ENCODE measurements around the gene PACS1.

The PACS1 gene

DNA sequence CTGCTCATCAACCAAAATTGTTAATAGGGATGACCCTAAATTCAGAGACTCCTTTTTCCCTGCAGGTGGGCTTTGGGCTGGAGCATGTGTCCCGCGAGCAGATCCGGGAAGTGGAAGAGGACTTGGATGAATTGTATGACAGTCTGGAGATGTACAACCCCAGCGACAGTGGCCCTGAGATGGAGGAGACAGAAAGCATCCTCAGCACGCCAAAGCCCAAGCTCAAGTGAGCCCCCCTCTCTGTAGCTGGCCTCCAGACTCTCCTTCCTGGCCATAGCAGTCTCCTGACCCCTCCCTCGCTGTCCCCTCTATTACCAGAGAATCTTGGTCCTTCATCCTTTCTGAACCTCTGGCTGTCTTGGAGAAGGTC is 150.5 kb downstream of the PACS1 start:
- no peaks in the 10 kb centered on the region for H3K4me1 ChIP-seq
- in situ Hi-C loops (cut with MboI; ENCODE audit: low sequenced_read_pairs) = no loop called here
- no peak for DNase-seq (ENCODE audit: low spot score in 2 of 2)
- no peaks in the 10 kb centered on the region for H3K9me3 ChIP-seq
- H3K36me3 ChIP-seq (replicated peaks) = no peaks in the 10 kb centered on the region; the same call in 1 of the 2 replicates
- H3K27me3 ChIP-seq (ENCODE audit: low read depth) = no peaks in the 10 kb centered on the region
- no peak overlapping the region for H3K4me3 ChIP-seq

DNA sequence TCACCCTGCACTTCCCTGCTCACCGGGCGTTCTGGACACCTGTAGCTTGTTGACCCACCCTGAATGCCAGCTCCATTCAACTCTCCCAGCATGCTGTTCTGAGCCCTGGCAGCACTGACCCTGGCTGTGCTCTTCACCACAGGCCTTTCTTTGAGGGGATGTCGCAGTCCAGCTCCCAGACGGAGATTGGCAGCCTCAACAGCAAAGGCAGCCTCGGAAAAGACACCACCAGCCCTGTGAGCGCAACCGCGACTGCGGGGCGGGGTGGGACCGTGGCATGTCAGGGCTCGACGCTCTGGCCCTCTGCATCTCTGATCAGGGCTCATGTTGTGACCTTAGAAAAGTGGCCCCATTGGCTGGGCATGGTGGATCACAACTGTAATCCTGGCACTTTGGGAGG is 150.9 kb downstream of the PACS1 start:
- Histone ChIP-seq H3K27me3 (ENCODE audit: low read depth) (no peaks in the 10 kb centered on the region), H3K36me3 (replicated peaks) (no peaks in the 10 kb centered on the region; the same call in 1 of the 2 replicates), H3K4me3 (no peak overlapping the region), H3K9me3 (no peaks in the 10 kb centered on the region), H3K4me1 (no peaks in the 10 kb centered on the region)
- peak in 1 of 2 experiments; percentile 0 for DNase-seq (ENCODE audit: low spot score in 2 of 2)
- in situ Hi-C loops (cut with MboI; ENCODE audit: low sequenced_read_pairs) = no loop called here

DNA sequence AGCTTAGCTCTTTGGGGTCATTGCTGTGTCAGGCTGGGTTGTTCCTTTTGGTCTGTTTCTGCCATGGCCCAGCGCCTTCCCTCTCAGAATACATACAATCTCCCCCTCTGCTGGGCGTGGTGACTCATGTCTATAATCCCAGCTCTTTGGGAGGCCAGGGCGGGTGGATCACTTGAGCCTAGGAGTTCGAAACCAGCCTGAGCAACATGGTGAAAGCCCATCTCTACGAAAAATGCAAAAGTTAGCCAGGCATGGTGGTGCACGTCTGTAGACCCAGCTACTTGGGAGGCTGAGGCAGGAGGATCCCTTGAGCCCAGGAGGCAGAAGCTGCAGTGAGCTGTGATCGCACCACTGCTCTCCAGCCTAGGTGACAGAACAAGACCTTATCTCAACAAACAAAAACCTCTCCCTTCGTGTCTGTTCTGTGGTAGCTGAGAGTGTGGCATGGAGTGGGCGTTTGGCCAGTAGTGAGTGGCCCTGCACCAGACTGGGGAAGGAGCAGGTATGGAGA is 151.7 kb downstream of the PACS1 start:
- Histone ChIP-seq H3K27me3 (ENCODE audit: low read depth) (no peaks in the 10 kb centered on the region), H3K9me3 (no peaks in the 10 kb centered on the region), H3K36me3 (replicated peaks) (no peaks in the 10 kb centered on the region; the same call in 1 of the 2 replicates), H3K4me3 (no peak overlapping the region), H3K4me1 (no peaks in the 10 kb centered on the region)
- in situ Hi-C loops (cut with MboI; ENCODE audit: low sequenced_read_pairs) = no loop called here
- no peak for DNase-seq (ENCODE audit: low spot score in 2 of 2)

DNA sequence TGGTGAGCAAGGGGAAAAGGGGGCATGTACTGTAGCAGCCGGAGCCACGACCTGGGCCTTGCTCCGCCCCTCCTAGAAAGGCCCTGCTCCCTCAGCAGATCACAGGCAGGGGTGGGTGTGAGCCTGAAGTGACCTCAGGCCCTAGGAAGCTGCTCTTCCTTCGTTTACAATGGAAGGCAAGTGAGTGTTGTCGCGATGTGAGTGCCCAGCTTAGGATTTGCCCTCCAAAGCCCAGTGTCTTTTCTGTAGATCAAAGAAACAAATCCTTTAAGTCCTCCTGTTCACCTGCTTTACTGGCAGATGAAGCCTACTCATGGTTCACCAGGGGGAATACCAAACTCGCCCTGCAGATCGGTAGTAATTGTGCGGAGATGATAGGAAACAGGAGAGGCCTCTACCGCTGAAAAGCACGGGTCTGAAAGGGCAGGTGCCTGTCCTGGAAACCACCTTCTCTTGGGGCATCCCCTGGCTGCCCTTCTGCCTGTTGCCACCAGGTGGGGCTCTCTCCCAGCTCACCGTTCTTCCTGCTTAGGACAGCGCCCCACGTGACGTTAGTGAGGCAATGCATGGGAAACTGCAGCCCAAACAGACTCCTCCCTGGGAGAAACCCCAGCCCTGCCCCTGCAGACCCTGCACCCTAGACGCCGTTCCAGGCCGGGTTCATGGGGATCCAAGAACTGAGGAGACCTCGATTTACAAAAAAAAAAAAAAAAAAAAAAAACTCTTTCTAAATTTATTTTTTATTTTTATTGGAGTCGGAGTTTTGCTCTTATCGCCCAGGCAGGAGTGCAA is 152.5 kb downstream of the PACS1 start:
- Histone ChIP-seq H3K4me1 (no peaks in the 10 kb centered on the region), H3K4me3 (no peak overlapping the region), H3K27me3 (ENCODE audit: low read depth) (no peaks in the 10 kb centered on the region), H3K36me3 (replicated peaks) (peaks cover 3% of the 10 kb centered on the region; the same call in 1 of the 2 replicates), H3K9me3 (no peaks in the 10 kb centered on the region)
- DNase-seq (ENCODE audit: low spot score in 2 of 2) = peak; percentile 77 to 93
- in situ Hi-C loops (cut with MboI; ENCODE audit: low sequenced_read_pairs) = no loop called here

DNA sequence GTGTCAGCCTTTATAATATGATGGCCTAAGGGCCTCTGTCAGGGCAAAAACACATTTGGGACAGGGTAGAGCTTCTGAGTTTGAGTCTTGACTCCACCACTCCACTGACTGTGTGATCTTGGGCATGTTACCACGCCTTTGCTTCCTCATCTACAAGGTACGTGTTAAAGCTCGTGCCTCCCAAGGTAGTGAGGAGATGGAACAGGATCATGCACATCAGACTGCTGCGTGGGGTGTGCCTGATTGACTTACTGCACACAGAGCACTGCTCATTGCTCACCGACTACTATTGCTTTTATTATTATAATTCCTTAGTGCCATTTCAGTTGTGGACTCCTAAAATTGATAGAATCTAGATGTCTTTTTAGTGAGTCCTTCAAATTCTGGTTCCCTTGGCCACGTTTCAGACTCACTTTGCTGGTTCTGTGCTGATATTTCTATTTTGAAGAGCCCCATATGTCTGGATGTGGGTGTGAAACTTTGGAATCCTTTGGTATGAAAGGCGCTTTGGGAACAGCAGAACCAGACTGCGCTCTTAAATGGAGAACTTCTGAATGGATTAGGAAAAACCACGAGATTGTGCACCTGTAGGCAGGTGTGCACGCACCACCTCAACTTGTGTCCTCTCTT is 154.3 kb downstream of the PACS1 start:
- in situ Hi-C loops (cut with MboI; ENCODE audit: low sequenced_read_pairs) = no loop called here
- DNase-seq (ENCODE audit: low spot score in 2 of 2) = no peak
- H3K4me3 ChIP-seq = no peak overlapping the region
- no peaks in the 10 kb centered on the region for H3K4me1 ChIP-seq
- no peaks in the 10 kb centered on the region for H3K27me3 ChIP-seq (ENCODE audit: low read depth)
- peaks cover 4% of the 10 kb centered on the region for H3K36me3 ChIP-seq (replicated peaks)
- no peaks in the 10 kb centered on the region for H3K9me3 ChIP-seq

DNA sequence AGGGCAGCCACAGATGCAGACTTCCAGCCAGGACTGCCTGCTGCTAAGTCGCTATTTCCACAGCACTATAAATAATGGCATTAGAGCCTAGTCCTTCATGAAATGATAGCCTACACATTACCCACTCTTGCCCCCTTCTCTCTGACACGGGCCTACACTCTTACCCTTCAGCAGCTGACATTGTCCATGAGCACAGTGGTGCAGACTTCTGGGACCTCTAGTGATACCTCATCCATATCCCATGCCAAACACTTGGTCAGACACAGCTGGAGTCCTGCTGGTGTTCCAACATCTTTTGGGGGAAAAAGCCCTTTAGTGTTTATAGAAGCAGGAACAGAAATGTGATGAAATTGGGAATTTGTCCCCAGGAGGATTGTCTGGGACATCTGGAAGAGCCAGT is 155.0 kb downstream of the PACS1 start:
- Histone ChIP-seq H3K4me1 (no peaks in the 10 kb centered on the region), H3K4me3 (no peak overlapping the region), H3K36me3 (replicated peaks) (peaks cover 4% of the 10 kb centered on the region), H3K9me3 (no peaks in the 10 kb centered on the region), H3K27me3 (ENCODE audit: low read depth) (no peaks in the 10 kb centered on the region)
- in situ Hi-C loops (cut with MboI; ENCODE audit: low sequenced_read_pairs) = no loop called here
- no peak for DNase-seq (ENCODE audit: low spot score in 2 of 2)

DNA sequence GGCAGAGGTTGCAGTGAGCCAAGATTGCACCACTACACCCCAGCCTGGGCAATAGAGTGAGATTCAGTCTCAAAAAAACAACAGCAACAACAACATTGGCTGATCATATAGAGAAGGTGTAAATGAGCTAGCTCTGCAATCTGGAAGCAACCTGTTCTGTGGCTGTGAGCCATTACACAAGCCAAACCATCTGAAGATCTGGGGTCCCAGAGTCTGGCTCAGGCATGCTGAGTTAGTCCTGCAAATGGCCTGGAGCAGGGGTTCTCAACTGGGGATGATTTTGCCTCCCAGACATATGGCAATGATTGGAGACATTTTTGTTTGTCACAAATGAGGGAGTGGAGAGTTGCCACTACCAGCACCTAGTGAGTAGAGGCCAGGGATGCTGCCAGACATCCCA is 156.0 kb downstream of the PACS1 start:
- Histone ChIP-seq H3K9me3 (no peaks in the 10 kb centered on the region), H3K27me3 (ENCODE audit: low read depth) (no peaks in the 10 kb centered on the region), H3K36me3 (replicated peaks) (peaks cover 4% of the 10 kb centered on the region), H3K4me3 (no peak overlapping the region), H3K4me1 (no peaks in the 10 kb centered on the region)
- no peak for DNase-seq (ENCODE audit: low spot score in 2 of 2)
- in situ Hi-C loops (cut with MboI; ENCODE audit: low sequenced_read_pairs) = no loop called here

DNA sequence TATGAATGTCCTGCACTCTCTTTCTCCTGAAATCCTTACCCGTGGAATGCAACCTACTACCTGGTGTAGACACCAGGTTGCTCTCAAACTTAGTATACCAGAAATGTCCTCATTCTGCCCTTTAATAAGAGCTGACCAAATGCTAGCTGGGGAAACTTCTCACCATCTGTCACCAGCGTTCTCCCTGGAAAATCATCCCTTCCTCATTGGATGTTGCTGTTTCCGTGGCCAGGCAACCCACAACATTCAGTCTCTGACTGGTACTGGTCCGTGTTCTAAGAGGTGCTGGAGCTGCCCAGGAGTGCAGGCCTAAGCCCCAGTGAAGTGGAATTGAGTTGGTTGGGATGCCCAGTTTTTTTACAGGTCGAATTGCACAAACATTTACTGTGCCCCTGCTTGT is 157.6 kb downstream of the PACS1 start:
- no peak overlapping the region for H3K4me3 ChIP-seq
- no peaks in the 10 kb centered on the region for H3K27me3 ChIP-seq (ENCODE audit: low read depth)
- no peak for DNase-seq (ENCODE audit: low spot score in 2 of 2)
- no peaks in the 10 kb centered on the region for H3K9me3 ChIP-seq
- in situ Hi-C loops (cut with MboI; ENCODE audit: low sequenced_read_pairs) = no loop called here
- no peaks in the 10 kb centered on the region for H3K4me1 ChIP-seq
- peaks cover 4% of the 10 kb centered on the region for H3K36me3 ChIP-seq (replicated peaks)

DNA sequence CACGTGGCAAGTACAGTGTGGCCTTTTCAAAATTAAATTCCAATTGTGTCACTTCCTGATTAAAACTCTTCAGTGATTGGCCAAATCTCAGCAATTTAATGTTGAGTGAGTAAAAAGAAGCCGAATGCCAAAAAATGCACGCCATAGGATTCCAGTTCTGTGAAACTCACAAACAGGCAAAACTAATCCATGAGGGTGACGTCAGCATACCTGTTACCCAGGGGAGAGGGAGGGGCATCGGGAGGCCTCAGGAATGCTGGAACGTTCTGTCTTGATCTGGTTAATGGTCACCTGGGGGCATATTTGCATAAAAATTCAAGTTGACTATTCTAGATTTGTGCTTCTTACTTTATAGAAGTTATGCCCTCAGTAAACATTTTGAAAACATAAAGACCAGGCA is 158.4 kb downstream of the PACS1 start:
- in situ Hi-C loops (cut with MboI; ENCODE audit: low sequenced_read_pairs) = no loop called here
- Histone ChIP-seq H3K4me3 (no peak overlapping the region), H3K4me1 (no peaks in the 10 kb centered on the region), H3K27me3 (ENCODE audit: low read depth) (no peaks in the 10 kb centered on the region), H3K9me3 (no peaks in the 10 kb centered on the region), H3K36me3 (replicated peaks) (peaks cover 4% of the 10 kb centered on the region)
- DNase-seq (ENCODE audit: low spot score in 2 of 2) = no peak

DNA sequence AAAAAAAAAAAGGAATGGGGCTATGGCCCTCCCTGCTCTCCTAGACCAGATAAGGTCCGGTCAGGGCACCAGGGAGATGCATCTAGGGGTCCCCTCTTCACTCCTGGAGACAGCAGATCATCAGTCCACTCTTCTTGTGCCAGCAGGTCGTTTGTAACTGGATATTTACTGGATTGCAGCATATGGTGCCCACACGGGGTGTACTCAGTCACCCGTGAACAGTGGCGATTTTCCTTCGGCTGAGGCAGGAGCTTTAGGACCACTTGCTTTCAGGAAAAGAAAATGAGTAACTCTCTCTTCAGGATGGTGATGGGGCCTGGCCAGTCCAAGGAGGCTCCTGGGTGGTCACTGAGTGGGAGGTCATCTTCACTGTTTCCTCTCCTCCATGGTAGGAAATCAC is 160.1 kb downstream of the PACS1 start:
- H3K4me1 ChIP-seq = no peaks in the 10 kb centered on the region
- peaks cover 4% of the 10 kb centered on the region for H3K36me3 ChIP-seq (replicated peaks)
- DNase-seq (ENCODE audit: low spot score in 2 of 2) = no peak
- H3K27me3 ChIP-seq (ENCODE audit: low read depth) = no peaks in the 10 kb centered on the region
- in situ Hi-C loops (cut with MboI; ENCODE audit: low sequenced_read_pairs) = no loop called here
- no peak overlapping the region for H3K4me3 ChIP-seq
- H3K9me3 ChIP-seq = no peaks in the 10 kb centered on the region

DNA sequence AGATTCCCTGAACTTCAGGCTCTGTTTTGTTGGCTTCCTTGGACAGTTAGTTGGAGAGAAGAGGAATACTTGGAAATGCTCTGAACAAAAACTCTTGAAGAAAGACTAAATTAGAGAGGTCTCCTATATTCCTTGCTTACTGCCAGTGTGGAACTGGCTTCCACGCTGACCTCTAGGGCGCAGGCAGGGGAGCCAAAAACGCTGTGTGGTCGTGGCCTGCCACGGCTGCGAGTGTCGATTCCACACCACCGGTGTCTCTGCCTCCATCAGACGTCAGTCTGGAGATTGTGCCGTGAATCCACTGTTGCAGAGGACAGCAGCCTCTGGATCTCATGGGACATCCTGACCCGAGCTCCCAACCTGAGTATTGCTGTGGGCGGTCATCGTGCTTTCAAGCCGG is 160.9 kb downstream of the PACS1 start:
- no peaks in the 10 kb centered on the region for H3K9me3 ChIP-seq

DNA sequence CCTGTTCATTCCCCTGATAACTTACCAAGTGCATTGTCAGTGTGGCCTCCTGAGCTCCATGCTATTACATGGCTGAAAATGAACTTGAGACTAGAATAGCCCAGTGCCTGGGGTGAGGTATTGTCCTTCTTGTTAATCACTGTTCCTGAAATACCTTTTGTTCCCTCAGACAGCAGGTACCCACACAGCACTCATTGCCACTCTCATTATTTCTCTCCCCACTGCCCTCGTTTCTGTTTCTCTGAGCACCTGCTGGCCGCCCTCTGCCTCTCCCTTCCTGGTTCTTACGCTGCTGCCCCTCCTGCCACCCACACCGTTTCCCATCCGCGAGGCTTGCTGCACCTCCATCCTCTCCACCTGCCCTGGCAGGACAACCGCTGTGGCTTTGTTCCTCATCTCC is 161.5 kb downstream of the PACS1 start:
- no peaks in the 10 kb centered on the region for H3K4me1 ChIP-seq
- no peak overlapping the region for H3K4me3 ChIP-seq
- no peaks in the 10 kb centered on the region for H3K27me3 ChIP-seq (ENCODE audit: low read depth)
- in situ Hi-C loops (cut with MboI; ENCODE audit: low sequenced_read_pairs) = no loop called here
- H3K36me3 ChIP-seq (replicated peaks) = peaks cover 4% of the 10 kb centered on the region
- DNase-seq (ENCODE audit: low spot score in 2 of 2) = no peak
- no peaks in the 10 kb centered on the region for H3K9me3 ChIP-seq

More for the DNA sequence above, 160.9 kb downstream of the PACS1 start:
- H3K36me3 ChIP-seq (replicated peaks) = peaks cover 4% of the 10 kb centered on the region
- H3K4me1 ChIP-seq = no peaks in the 10 kb centered on the region
- DNase-seq (ENCODE audit: low spot score in 2 of 2) = no peak
- no peaks in the 10 kb centered on the region for H3K27me3 ChIP-seq (ENCODE audit: low read depth)
- in situ Hi-C loops (cut with MboI; ENCODE audit: low sequenced_read_pairs) = no loop called here
- no peak overlapping the region for H3K4me3 ChIP-seq

DNA sequence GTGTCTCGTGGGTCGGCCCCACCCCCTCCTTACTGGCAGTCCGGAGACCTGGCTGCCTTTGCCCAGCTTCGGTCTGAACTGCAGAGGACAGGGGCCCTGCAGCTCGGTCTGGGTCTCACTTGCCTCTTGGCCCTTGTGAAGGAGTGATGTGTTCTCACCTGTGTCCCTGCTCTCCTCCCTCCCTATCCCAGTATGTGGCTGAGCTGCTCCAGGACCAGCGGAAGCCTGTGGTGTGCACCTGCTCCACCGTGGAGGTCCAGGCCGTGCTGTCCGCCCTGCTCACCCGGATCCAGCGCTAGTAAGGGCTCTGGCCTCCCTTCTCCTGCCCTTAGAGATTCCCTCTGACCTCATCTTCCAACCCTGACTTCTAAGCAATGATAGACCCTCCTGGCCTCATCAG is 162.7 kb downstream of the PACS1 start:
- DNase-seq (ENCODE audit: low spot score in 2 of 2) = no peak

DNA sequence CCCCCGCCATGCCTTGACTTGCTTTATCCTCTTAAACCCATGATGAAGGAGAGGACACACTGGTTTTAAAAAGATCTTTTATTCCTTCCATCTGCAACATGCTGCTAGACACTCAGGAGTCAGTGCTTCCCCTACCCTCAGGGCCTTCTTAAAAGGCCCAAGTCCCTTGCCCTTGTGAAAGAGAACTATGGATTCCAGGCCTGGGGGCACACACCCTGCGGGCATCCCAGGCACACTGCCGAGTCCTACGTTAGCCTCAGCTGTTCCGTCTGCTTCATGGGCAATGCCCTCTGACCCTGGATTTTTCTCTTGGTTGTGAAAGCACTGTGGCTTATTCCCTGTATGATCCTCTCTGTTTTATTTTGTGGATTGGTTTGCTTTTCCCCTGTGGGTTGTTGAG is 163.2 kb downstream of the PACS1 start:
- Histone ChIP-seq H3K36me3 (replicated peaks) (no peaks in the 10 kb centered on the region; the same call in none of the 2 replicates), H3K27me3 (ENCODE audit: low read depth) (no peaks in the 10 kb centered on the region), H3K4me3 (no peak overlapping the region), H3K9me3 (no peaks in the 10 kb centered on the region), H3K4me1 (no peaks in the 10 kb centered on the region)
- in situ Hi-C loops (cut with MboI; ENCODE audit: low sequenced_read_pairs) = no loop called here
- DNase-seq (ENCODE audit: low spot score in 2 of 2) = no peak

More for the DNA sequence above, 162.7 kb downstream of the PACS1 start:
- H3K27me3 ChIP-seq (ENCODE audit: low read depth) = no peaks in the 10 kb centered on the region
- H3K4me3 ChIP-seq = no peak overlapping the region
- in situ Hi-C loops (cut with MboI; ENCODE audit: low sequenced_read_pairs) = no loop called here
- H3K4me1 ChIP-seq = no peaks in the 10 kb centered on the region
- no peaks in the 10 kb centered on the region for H3K9me3 ChIP-seq
- H3K36me3 ChIP-seq (replicated peaks) = no peaks in the 10 kb centered on the region; the same call in none of the 2 replicates

Measured in HAP-1 (cell line).